22Rv1 (cell line): ENCODE data around the gene REPS1.

Experiments
- CTCF ChIP-seq: fragments of 450-650 bp; IDR thresholded peaks from 2 replicates; pipeline ENCODE4 v1.5.1; 2017; ENCODE audit warnings: mild to moderate bottlenecking
- ZFX ChIP-seq: fragments of 450-650 bp; IDR thresholded peaks from 2 replicates; pipeline ENCODE4 v1.6.1; 2017; ENCODE audit warnings: antibody characterized with exemption, borderline replicate concordance

GRCh38 chr6:139037490-139037889 is 49.4 kb upstream of the REPS1 start:
- TF ChIP-seq CTCF (no peak), ZFX (no peak)
